Liver (tissue), 9 donors: ENCODE measurements around the gene TFDP2. TPM values are rescaled to one million over a fixed set of nuclear protein-coding genes. Genes with fewer than 3 reads are reported as not detected.

Experiments used
- DNase-seq: peaks from one replicate; pipeline ENCODE4 v3.0.0-alpha.2; 2017; ENCODE audit warnings: low spot score
- H3K27ac ChIP-seq, 2 donors: one replicate each; pipeline ENCODE4 v1.7.0; 2013; ENCODE audit warnings: inconsistent platforms in 2 of 2, low read length in 2 of 2, control low read depth in 1 of 2, low read depth in 1 of 2, mild to moderate bottlenecking in 1 of 2
- H3K27me3 ChIP-seq, 4 donors: one replicate each; pipeline versions ENCODE4 v1.6.1 to v1.7.0; 2013; ENCODE audit warnings: low read length in 3 of 4, inconsistent platforms in 1 of 4, mild to moderate bottlenecking in 1 of 4, moderate library complexity in 1 of 4; ENCODE audit not compliant: control insufficient read depth in 4 of 4, insufficient read depth in 4 of 4
- H3K36me3 ChIP-seq, 4 donors: one replicate each; pipeline versions ENCODE4 v1.6.1 to v1.7.0; 2013; ENCODE audit warnings: low read length in 3 of 4, mild to moderate bottlenecking in 3 of 4, low read depth in 1 of 4, moderate library complexity in 1 of 4; ENCODE audit not compliant: control insufficient read depth in 4 of 4, insufficient read depth in 3 of 4
- H3K4me1 ChIP-seq, 4 donors: one replicate each; pipeline versions ENCODE4 v1.6.1 to v1.7.0; 2013; ENCODE audit warnings: low read length in 3 of 4, mild to moderate bottlenecking in 3 of 4, moderate library complexity in 1 of 4; ENCODE audit not compliant: control insufficient read depth in 4 of 4, insufficient read depth in 4 of 4
- H3K4me3 ChIP-seq, 3 donors: one replicate each; pipeline versions ENCODE4 v1.6.1 to v1.7.0; 2013; ENCODE audit warnings: low read length in 3 of 3, control low read depth in 1 of 3, low read depth in 1 of 3, mild to moderate bottlenecking in 1 of 3
- H3K9ac ChIP-seq, 2 donors: one replicate each; pipeline ENCODE4 v1.7.0; 2013; ENCODE audit warnings: low read length in 2 of 2, mild to moderate bottlenecking in 2 of 2, moderate library complexity in 2 of 2, control low read depth in 1 of 2, low read depth in 1 of 2
- H3K9me3 ChIP-seq, 4 donors: one replicate each; pipeline versions ENCODE4 v1.6.1 to v1.7.0; 2013; ENCODE audit warnings: low read length in 3 of 4; ENCODE audit not compliant: control insufficient read depth in 4 of 4
- ATF3 ChIP-seq: IDR thresholded peaks from 2 replicates; pipeline ENCODE4 v1.6.1; 2016; ENCODE audit warnings: antibody characterized with exemption
- CTCF ChIP-seq: fragments of 150-350 bp; IDR thresholded peaks from 2 replicates; pipeline ENCODE4 v1.5.1; 2017; ENCODE audit warnings: improper control_type of control experiment, low read depth, low read length; ENCODE audit not compliant: missing input control
- EGR1 ChIP-seq, 2 donors: IDR thresholded peaks; 2 replicates each; pipeline ENCODE4 v1.6.1; 2016 to 2018; ENCODE audit warnings: antibody characterized with exemption in 2 of 2, low read depth in 2 of 2
- FOXA2 ChIP-seq: IDR thresholded peaks from 2 replicates; pipeline ENCODE4 v1.6.1; 2016; ENCODE audit warnings: antibody characterized with exemption
- GABPA ChIP-seq, 2 donors: IDR thresholded peaks in 1 of 2; conservative IDR thresholded peaks in 1 of 2; 2 replicates each; pipeline ENCODE4 v1.6.1; 2016; ENCODE audit warnings: antibody characterized with exemption in 2 of 2, mild to moderate bottlenecking in 1 of 2, moderate library complexity in 1 of 2
- HNF4A ChIP-seq, 2 donors: conservative IDR thresholded peaks; 2 replicates each; pipeline ENCODE4 v1.6.1; 2016; ENCODE audit warnings: antibody characterized with exemption in 2 of 2, mild to moderate bottlenecking in 2 of 2
- HNF4G ChIP-seq: IDR thresholded peaks from 2 replicates; pipeline ENCODE4 v1.6.1; 2016; ENCODE audit warnings: antibody characterized with exemption
- JUND ChIP-seq, 2 donors: IDR thresholded peaks; 2 replicates each; pipeline ENCODE4 v1.6.1; 2016; ENCODE audit warnings: antibody characterized with exemption in 2 of 2
- MAX ChIP-seq: IDR thresholded peaks from 2 replicates; pipeline ENCODE4 v1.6.1; 2016; ENCODE audit warnings: antibody characterized with exemption
- NR2F2 ChIP-seq: IDR thresholded peaks from 2 replicates; pipeline ENCODE4 v1.6.1; 2016; ENCODE audit warnings: antibody characterized with exemption
- RAD21 ChIP-seq, 2 donors: IDR thresholded peaks; 2 replicates each; pipeline ENCODE4 v1.6.1; 2016; ENCODE audit warnings: antibody characterized with exemption in 2 of 2, mild to moderate bottlenecking in 2 of 2
- REST ChIP-seq: IDR thresholded peaks from 2 replicates; pipeline ENCODE4 v1.6.1; 2016; ENCODE audit warnings: antibody characterized with exemption, mild to moderate bottlenecking
- RXRA ChIP-seq, 2 donors: IDR thresholded peaks; 2 replicates each; pipeline ENCODE4 v1.6.1; 2017 to 2018; ENCODE audit warnings: antibody characterized with exemption in 2 of 2, mild to moderate bottlenecking in 1 of 2
- SP1 ChIP-seq: IDR thresholded peaks from 2 replicates; pipeline ENCODE4 v1.6.1; 2018; ENCODE audit warnings: antibody characterized with exemption, mild to moderate bottlenecking
- TAF1 ChIP-seq: conservative IDR thresholded peaks from 2 replicates; pipeline ENCODE4 v1.6.1; 2016; ENCODE audit warnings: antibody characterized with exemption, mild to moderate bottlenecking
- YY1 ChIP-seq: IDR thresholded peaks from 2 replicates; pipeline ENCODE4 v1.6.1; 2016; ENCODE audit warnings: antibody characterized with exemption, mild to moderate bottlenecking
- ZBTB33 ChIP-seq: IDR thresholded peaks from 2 replicates; pipeline ENCODE4 v1.6.1; 2016; ENCODE audit warnings: antibody characterized with exemption
- WGBS: extraction: QIAGEN DNeasy Blood & Tissue Kit; methylation state at CpG from one replicate; pipeline ENCODE4 v1.1.7; 2013; 5-methylcytosine and 5-hydroxymethylcytosine counted together
- polyA plus RNA-seq, 2 donors: library from polyadenylated mRNA; stranded (reverse) in 1 of 2; unstranded in 1 of 2; fragments of 200-250 nt in 1 of 2; fragments of >200 nt in 1 of 2; fragmentation: Nextera tagmentation in 1 of 2; extraction: Ambion mirVana in 1 of 2; gene quantifications; one replicate each; pipeline versions ENCODE4 v1.2.1 to v1.2.3, GENCODE V29; 2013 to 2015
- total RNA-seq, 2 donors: library from RNA; depleted of rRNA; stranded (reverse); fragments of >200 nt; gene quantifications; one replicate each; pipeline ENCODE4 v1.2.3, GENCODE V29; 2014
- donor health status: healthy.
- donor health status: healthy.
- donor health status: healthy.
- donor health status: healthy.
- donor health status: healthy.

TFDP2 gene
- total and polyA plus RNA-seq, 4 donors = 8.0 to 52.0 (median 29.7) TPM

DNA sequence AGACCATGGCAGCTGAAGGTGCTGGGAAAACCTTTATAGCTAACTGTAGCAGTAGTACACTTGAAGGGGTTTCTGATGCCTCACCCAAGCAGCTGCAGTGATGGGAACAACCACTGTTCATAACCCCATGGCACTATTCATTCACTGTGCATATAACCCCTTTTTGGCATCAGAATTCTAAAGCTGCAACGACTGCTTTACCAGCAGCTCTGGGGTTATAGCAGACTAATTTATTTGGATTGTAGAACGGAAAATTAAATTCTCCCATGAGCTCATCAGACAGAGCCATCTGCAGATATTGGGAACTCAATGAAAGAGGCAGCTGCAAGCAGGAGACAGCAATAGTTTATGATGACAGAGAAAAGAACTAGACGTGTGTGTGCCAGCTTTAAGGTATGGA, 28.6 kb downstream of the TFDP2 start:
- Histone ChIP-seq H3K27me3 (no peaks in the 10 kb centered on the region), H3K4me3 (no peak overlapping the region), H3K27ac (no peak overlapping the region), H3K4me1 (no peaks in the 10 kb centered on the region), H3K9me3 (no peaks in the 10 kb centered on the region), H3K36me3 (no peaks in the 10 kb centered on the region), H3K9ac (no peak overlapping the region)
- 69% methylated on average over 3 of the region's 3 CpGs for WGBS
- TF ChIP-seq ZBTB33 = no peak
- TF ChIP-seq FOXA2 = no peak
- no peak for TF ChIP-seq TAF1
- TF ChIP-seq CTCF = no peak
- no peak for TF ChIP-seq EGR1 (IDR thresholded peaks at IDR 0.05; ENCODE audit: low read depth in 2 of 2)
- no peak for TF ChIP-seq REST
- no peak for DNase-seq

DNA sequence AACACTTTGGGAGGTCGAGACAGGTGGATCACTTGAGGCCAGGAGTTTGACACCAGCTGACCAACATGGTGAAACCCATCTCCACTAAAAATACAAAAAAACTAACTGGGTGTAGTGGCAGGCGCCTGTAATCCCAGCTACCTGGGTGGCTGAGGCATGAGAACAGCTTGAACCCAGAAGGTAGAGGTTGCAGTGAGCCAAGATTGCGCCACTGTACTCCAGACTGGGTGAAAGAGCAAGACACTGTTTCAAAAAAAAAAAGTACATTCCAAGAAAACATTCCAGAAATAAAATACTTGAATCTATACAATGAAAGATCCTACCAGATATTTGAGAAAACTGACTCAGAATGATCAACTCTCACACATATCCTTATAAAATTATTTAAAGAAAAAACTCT, 30.4 kb downstream of the TFDP2 start:
- H3K4me3 ChIP-seq = no peak overlapping the region
- no peaks in the 10 kb centered on the region for H3K4me1 ChIP-seq
- no peaks in the 10 kb centered on the region for H3K36me3 ChIP-seq
- no peak overlapping the region for H3K9ac ChIP-seq
- H3K9me3 ChIP-seq = no peaks in the 10 kb centered on the region
- WGBS = 95% methylated on average over 3 of the region's 3 CpGs
- H3K27me3 ChIP-seq = no peaks in the 10 kb centered on the region
- DNase-seq = no peak
- no peak overlapping the region for H3K27ac ChIP-seq
- TF ChIP-seq GABPA (IDR thresholded peaks at IDR 0.05 in 1 of 2, conservative IDR thresholded peaks at IDR 0.05 in 1 of 2) = no peak
- TF ChIP-seq CTCF = no peak
- no peak for TF ChIP-seq RAD21 (IDR thresholded peaks at IDR 0.05)
- no peak for TF ChIP-seq SP1
- no peak for TF ChIP-seq MAX
- TF ChIP-seq TAF1 = no peak
- TF ChIP-seq NR2F2 = no peak
- TF ChIP-seq YY1 = no peak
- TF ChIP-seq FOXA2 = no peak
- no peak for TF ChIP-seq HNF4A (conservative IDR thresholded peaks at IDR 0.05)
- no peak for TF ChIP-seq EGR1 (IDR thresholded peaks at IDR 0.05; ENCODE audit: low read depth in 2 of 2)
- no peak for TF ChIP-seq REST
- no peak for TF ChIP-seq RXRA (IDR thresholded peaks at IDR 0.05)
- no peak for TF ChIP-seq HNF4G
- no peak for TF ChIP-seq ATF3
- no peak for TF ChIP-seq JUND (IDR thresholded peaks at IDR 0.05)
